Neural crest cell (in vitro differentiated cells): ENCODE measurements around the gene SMURF2. TPM values are rescaled to one million over a fixed set of nuclear protein-coding genes. Genes with fewer than 3 reads are reported as not detected.

Source experiments
- DNase-seq: peaks from one replicate; pipeline ENCODE4 v3.0.0; 2021; ENCODE audit warnings: low read depth, mixed read lengths, low spot score
- H3K27ac Mint-ChIP-seq: one replicate; pipeline ENCODE4 v1.8.0; 2021; ENCODE audit warnings: mild to moderate bottlenecking, mixed read lengths; ENCODE audit not compliant: unreplicated experiment
- H3K27me3 Mint-ChIP-seq: 2 replicates; pipeline ENCODE4 v1.8.0; 2021; ENCODE audit warnings: low read depth, mild to moderate bottlenecking, mixed read lengths
- H3K36me3 Mint-ChIP-seq: 2 replicates; pipeline ENCODE4 v1.8.0; 2021; ENCODE audit warnings: low read depth, mild to moderate bottlenecking, mixed read lengths
- H3K4me1 Mint-ChIP-seq: 2 replicates; pipeline ENCODE4 v1.8.0; 2021; ENCODE audit warnings: mixed read lengths
- H3K4me3 Mint-ChIP-seq: one replicate; pipeline ENCODE4 v1.8.0; 2021; ENCODE audit warnings: mild to moderate bottlenecking, mixed read lengths
- H3K9me3 Mint-ChIP-seq: 2 replicates; pipeline ENCODE4 v1.8.0; 2021; ENCODE audit warnings: mixed read lengths
- CTCF ChIP-seq: fragments of 200-600 bp; sonication (generic); conservative IDR thresholded peaks from 2 replicates; pipeline ENCODE4 v1.5.0; 2021; ENCODE audit warnings: antibody characterized with exemption, mild to moderate bottlenecking
- total RNA-seq: library from RNA; stranded (reverse); gene quantifications from 2 replicates; pipeline ENCODE4 v1.2.1, GENCODE V29; 2021

Gene SMURF2
- total RNA-seq, 1 donor from 2014 or later: 32.7 TPM

- no peak for DNase-seq
- peaks cover 21% of the 10 kb centered on the region for H3K36me3 Mint-ChIP-seq
- H3K27me3 Mint-ChIP-seq: no peaks in the 10 kb centered on the region
- H3K4me3 Mint-ChIP-seq: no peak overlapping the region
- TF ChIP-seq CTCF: no peak
- no peak overlapping the region for H3K27ac Mint-ChIP-seq
- no peaks in the 10 kb centered on the region for H3K4me1 Mint-ChIP-seq
- H3K9me3 Mint-ChIP-seq: no peaks in the 10 kb centered on the region
These were observed 127.9 kb downstream of the SMURF2 start for GRCh38 chr17:64534187-64534586.

GRCh38 chr17:64533784-64534183, 128.3 kb downstream of the SMURF2 start:
- H3K36me3 Mint-ChIP-seq: peaks cover 23% of the 10 kb centered on the region
- no peak for TF ChIP-seq CTCF
- H3K27ac Mint-ChIP-seq: peak overlapping the region; percentile 36
- no peaks in the 10 kb centered on the region for H3K9me3 Mint-ChIP-seq
- H3K4me1 Mint-ChIP-seq: no peaks in the 10 kb centered on the region
- no peak overlapping the region for H3K4me3 Mint-ChIP-seq
- no peak for DNase-seq
- H3K27me3 Mint-ChIP-seq: no peaks in the 10 kb centered on the region

GRCh38 chr17:64532409-64532808, 129.7 kb downstream of the SMURF2 start:
- no peak for TF ChIP-seq CTCF

GRCh38 chr17:64531955-64532371, 130.1 kb downstream of the SMURF2 start:
- no peak for DNase-seq
- H3K27ac Mint-ChIP-seq: no peak overlapping the region
- H3K4me3 Mint-ChIP-seq: no peak overlapping the region
- TF ChIP-seq CTCF: no peak
- no peaks in the 10 kb centered on the region for H3K27me3 Mint-ChIP-seq
- H3K36me3 Mint-ChIP-seq: peaks cover 25% of the 10 kb centered on the region
- H3K4me1 Mint-ChIP-seq: no peaks in the 10 kb centered on the region
- H3K9me3 Mint-ChIP-seq: no peaks in the 10 kb centered on the region

More at GRCh38 chr17:64532409-64532808, 129.7 kb downstream of the SMURF2 start:
- Mint-ChIP-seq H3K36me3 (peaks cover 23% of the 10 kb centered on the region), H3K4me3 (no peak overlapping the region), H3K4me1 (no peaks in the 10 kb centered on the region), H3K27ac (no peak overlapping the region), H3K9me3 (no peaks in the 10 kb centered on the region), H3K27me3 (no peaks in the 10 kb centered on the region)
- DNase-seq: no peak

GRCh38 chr17:64529221-64529620, 132.9 kb downstream of the SMURF2 start:
- Mint-ChIP-seq H3K27ac (no peak overlapping the region), H3K9me3 (no peaks in the 10 kb centered on the region), H3K27me3 (no peaks in the 10 kb centered on the region), H3K4me1 (no peaks in the 10 kb centered on the region), H3K4me3 (no peak overlapping the region), H3K36me3 (peaks cover 26% of the 10 kb centered on the region)
- TF ChIP-seq CTCF: no peak
- no peak for DNase-seq

- peaks cover 22% of the 10 kb centered on the region for H3K36me3 Mint-ChIP-seq
- H3K4me1 Mint-ChIP-seq: no peaks in the 10 kb centered on the region
- H3K4me3 Mint-ChIP-seq: no peak overlapping the region
- no peak overlapping the region for H3K27ac Mint-ChIP-seq
- H3K9me3 Mint-ChIP-seq: no peaks in the 10 kb centered on the region
- H3K27me3 Mint-ChIP-seq: no peaks in the 10 kb centered on the region
- DNase-seq: no peak
- no peak for TF ChIP-seq CTCF
These were observed 134.2 kb downstream of the SMURF2 start for GRCh38 chr17:64527914-64528313.
